HepG2 (cell line): ENCODE measurements around the gene METTL26. TPM values are rescaled to one million over a fixed set of nuclear protein-coding genes. Genes with fewer than 3 reads are reported as not detected.

Experiments used
- CBFB ChIP-seq: sonication (generic); formaldehyde crosslinking; IDR thresholded peaks from 2 replicates; pipeline ENCODE4 v1.4.0; 2020; ENCODE audit warnings: missing genetic modification reagents
- FOXO1 ChIP-seq: sonication (generic); formaldehyde crosslinking; IDR thresholded peaks from 2 replicates; pipeline ENCODE4 v1.4.0; 2020; ENCODE audit warnings: missing genetic modification reagents
- KIAA2018 ChIP-seq: sonication (generic); formaldehyde crosslinking; IDR thresholded peaks from 2 replicates; pipeline ENCODE4 v1.5.0; 2020; ENCODE audit warnings: mild to moderate bottlenecking, missing genetic modification reagents, borderline replicate concordance
- KLF12 ChIP-seq: sonication (generic); formaldehyde crosslinking; IDR thresholded peaks from 2 replicates; pipeline ENCODE4 v1.4.0; 2020; ENCODE audit warnings: missing genetic modification reagents, borderline replicate concordance
- MTF1 ChIP-seq: sonication (generic); formaldehyde crosslinking; IDR thresholded peaks from 2 replicates; pipeline ENCODE4 v1.5.0; 2020; ENCODE audit warnings: missing genetic modification reagents
- PRPF4 ChIP-seq: fragments of 200-400 bp; formaldehyde crosslinking; IDR thresholded peaks from 2 replicates; pipeline ENCODE4 v1.6.1; 2016; ENCODE audit warnings: low read length, low read depth; ENCODE audit not compliant: poor library complexity, severe bottlenecking
- RBAK ChIP-seq: sonication (generic); formaldehyde crosslinking; IDR thresholded peaks from 2 replicates; pipeline ENCODE4 v1.5.1; 2020; ENCODE audit warnings: mild to moderate bottlenecking, missing genetic modification reagents
- REXO4 ChIP-seq: sonication (generic); formaldehyde crosslinking; IDR thresholded peaks from 2 replicates; pipeline ENCODE4 v1.8.0; 2022; ENCODE audit warnings: missing genetic modification reagents, mild to moderate bottlenecking, borderline replicate concordance
- TBP ChIP-seq: sonication (generic); formaldehyde crosslinking; IDR thresholded peaks from 2 replicates; pipeline ENCODE4 v1.5.0; 2020; ENCODE audit warnings: missing genetic modification reagents
- TCF7L2 ChIP-seq: IDR thresholded peaks from 2 replicates; pipeline ENCODE4 v1.6.1; 2011; ENCODE audit warnings: mild to moderate bottlenecking, low read depth, low read length, moderate library complexity
- ZFP36L1 ChIP-seq: sonication (generic); formaldehyde crosslinking; IDR thresholded peaks from 2 replicates; pipeline ENCODE4 v1.8.0; 2022; ENCODE audit warnings: mild to moderate bottlenecking, missing genetic modification reagents, moderate library complexity
- ZMYM2 ChIP-seq: sonication (generic); formaldehyde crosslinking; IDR thresholded peaks from 2 replicates; pipeline ENCODE4 v1.8.0; 2022; ENCODE audit warnings: mild to moderate bottlenecking, missing genetic modification reagents
- ZNF224 ChIP-seq: sonication (generic); formaldehyde crosslinking; IDR thresholded peaks from 2 replicates; pipeline ENCODE4 v1.5.0; 2020; ENCODE audit warnings: mild to moderate bottlenecking, missing genetic modification reagents
- ZNF446 ChIP-seq: sonication (generic); formaldehyde crosslinking; IDR thresholded peaks from 2 replicates; pipeline ENCODE4 v1.5.0; 2020; ENCODE audit warnings: mild to moderate bottlenecking, missing genetic modification reagents
- ZNF605 ChIP-seq: sonication (generic); formaldehyde crosslinking; IDR thresholded peaks from 2 replicates; pipeline ENCODE4 v1.8.0; 2022; ENCODE audit warnings: mild to moderate bottlenecking, missing genetic modification reagents
- ZNF747 ChIP-seq: sonication (generic); formaldehyde crosslinking; IDR thresholded peaks from 2 replicates; pipeline ENCODE4 v1.8.1; 2023; ENCODE audit warnings: missing genetic modification reagents, mild to moderate bottlenecking, borderline replicate concordance
- ZNF775 ChIP-seq: sonication (generic); formaldehyde crosslinking; IDR thresholded peaks from 2 replicates; pipeline ENCODE4 v1.4.0; 2020; ENCODE audit warnings: missing genetic modification reagents, mild to moderate bottlenecking, moderate library complexity, borderline replicate concordance
- polyA plus RNA-seq, 8 experiments: library from polyadenylated mRNA; depleted of rRNA in 3 of 8; stranded (reverse) in 7 of 8; unstranded in 1 of 8; fragments of >200 nt; fragmentation: Illumina TruSeq in 4 of 8; extraction: Trizol in 4 of 8; gene quantifications; 2 replicates each; pipeline versions ENCODE4 v1.2.1 to v1.2.3, GENCODE V29; 2011 to 2016; ENCODE audit warnings: low read depth in 4 of 8, missing spikeins in 1 of 8, mixed read lengths in 1 of 8; ENCODE audit not compliant: insufficient read depth in 1 of 8
- total RNA-seq, 5 experiments: library from RNA; depleted of rRNA; stranded (reverse); fragments of >200 nt; fragmentation: Illumina TruSeq; extraction: Trizol; gene quantifications; 2 replicates each; pipeline ENCODE4 v1.2.3, GENCODE V29; 2016; ENCODE audit warnings: low read depth in 1 of 5
- TF ChIP-seq, protein P1 (sequence below): sonication (generic); formaldehyde crosslinking; IDR thresholded peaks from 2 replicates; pipeline ENCODE4 v1.4.0; 2020; ENCODE audit warnings: mild to moderate bottlenecking, low read depth, missing genetic modification reagents
- TF ChIP-seq, protein P2 (sequence below): sonication (generic); formaldehyde crosslinking; IDR thresholded peaks from 2 replicates; pipeline ENCODE4 v1.5.1; 2020; ENCODE audit warnings: missing genetic modification reagents, mild to moderate bottlenecking, borderline replicate concordance

Gene METTL26
- total and polyA plus RNA-seq, 2 of the 13 experiments (the other 11 are each of a cell fraction or from before 2014, with no cell fraction given): 65.5 to 70.1 TPM

- TF ChIP-seq KIAA2018 (CRISPR knock-in tag) (no peak), RBAK (CRISPR knock-in tag) (no peak), REXO4 (CRISPR knock-in tag) (no peak), FOXO1 (CRISPR knock-in tag) (no peak), KLF12 (CRISPR knock-in tag) (no peak), MTF1 (CRISPR knock-in tag) (no peak), ZMYM2 (CRISPR knock-in tag) (no peak; the same call in 1 of the 2 replicates), ZNF775 (CRISPR knock-in tag) (0 out of 2 replicates have a peak, but pooled peaks have one; percentile 38), ZNF224 (CRISPR knock-in tag) (peak; percentile 42; the same call in 1 of the 2 replicates), ZNF446 (no peak), ZFP36L1 (CRISPR knock-in tag) (no peak), TBP (CRISPR knock-in tag) (no peak), CBFB (CRISPR knock-in tag) (no peak), TCF7L2 (no peak), ZNF605 (peak; percentile 85), PRPF4 (no peak), ZNF747 (0 out of 2 replicates have a peak, but pooled peaks have one; percentile 63)
- TF ChIP-seq, protein P1, sequence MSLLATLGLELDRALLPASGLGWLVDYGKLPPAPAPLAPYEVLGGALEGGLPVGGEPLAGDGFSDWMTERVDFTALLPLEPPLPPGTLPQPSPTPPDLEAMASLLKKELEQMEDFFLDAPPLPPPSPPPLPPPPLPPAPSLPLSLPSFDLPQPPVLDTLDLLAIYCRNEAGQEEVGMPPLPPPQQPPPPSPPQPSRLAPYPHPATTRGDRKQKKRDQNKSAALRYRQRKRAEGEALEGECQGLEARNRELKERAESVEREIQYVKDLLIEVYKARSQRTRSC: no peak
- TF ChIP-seq, protein P2, sequence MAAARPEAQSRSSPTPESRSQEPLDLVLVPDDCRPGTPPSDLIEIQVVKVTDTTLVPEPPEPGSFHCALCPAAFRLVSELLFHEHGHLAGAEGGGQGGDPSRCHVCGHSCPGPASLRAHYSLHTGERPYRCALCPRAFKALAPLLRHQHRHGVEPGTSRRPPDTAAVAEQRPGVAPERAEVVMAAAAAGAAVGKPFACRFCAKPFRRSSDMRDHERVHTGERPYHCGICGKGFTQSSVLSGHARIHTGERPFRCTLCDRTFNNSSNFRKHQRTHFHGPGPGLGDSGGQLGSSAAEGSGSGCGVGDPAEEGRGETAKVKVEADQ (CRISPR knock-in tag): peak; percentile 64; the same call in 1 of the 2 replicates
Observed at GRCh38 chr16:678858-679813, 43.0 kb upstream of the METTL26 start (continued).
